IMR-90 (cell line): ENCODE measurements around the gene SYT6. TPM values are rescaled to one million over a fixed set of nuclear protein-coding genes. Genes with fewer than 3 reads are reported as not detected.

Experiments used
- ATAC-seq: fragments of 200-7000 bp; cut with Tn5 transposase; 2 replicates; pipeline ENCODE4 v1.9.1; 2020; ENCODE audit warnings: low read depth, mild to moderate bottlenecking, moderate library complexity
- BruUV-seq: library from RNA; stranded (reverse); fragments of 400-500 nt; replicated peaks from 2 replicates; lab custom pipeline; 2021; lab: Mats Ljungman, UMichigan
- CTCF ChIA-PET: fragments of 300-600 bp; formaldehyde crosslinking; extraction: SDS; loops from one replicate; lab custom pipeline; 2021; ENCODE audit warnings: antibody characterized with exemption; lab: Yijun Ruan, JAX
- POLR2A ChIA-PET: fragments of 300-600 bp; sonication (Branson Sonifier 250); formaldehyde crosslinking; loops from one replicate; lab custom pipeline; 2022; ENCODE audit warnings: antibody characterized with exemption; ENCODE audit not compliant: unreplicated experiment; lab: Charles Lee
- DNase-seq: peaks from one replicate; pipeline ENCODE4 v3.0.0; 2013
- H2AFZ ChIP-seq: replicated peaks from 2 replicates; pipeline ENCODE3; 2013; ENCODE audit warnings: low read length, mild to moderate bottlenecking; ENCODE audit not compliant: poor library complexity
- H2AK5ac ChIP-seq: 2 replicates; pipeline ENCODE4 v1.6.1; 2013; ENCODE audit warnings: low read depth, low read length, inconsistent platforms
- H2AK9ac ChIP-seq: replicated peaks from 2 replicates; pipeline ENCODE3; 2013; ENCODE audit warnings: mild to moderate bottlenecking, low read depth, low read length, moderate library complexity; ENCODE audit not compliant: poor library complexity
- H2BK120ac ChIP-seq: 2 replicates; pipeline ENCODE4 v1.6.1; 2013; ENCODE audit warnings: low read depth, low read length, inconsistent platforms
- H2BK15ac ChIP-seq: 3 replicates; pipeline ENCODE4 v1.6.1; 2013; ENCODE audit warnings: low read depth, low read length, inconsistent platforms
- H2BK20ac ChIP-seq: 2 replicates; pipeline ENCODE4 v1.6.1; 2013; ENCODE audit warnings: low read depth, mild to moderate bottlenecking, inconsistent platforms, low read length, moderate library complexity
- H2BK5ac ChIP-seq: 2 replicates; pipeline ENCODE4 v1.6.1; 2013; ENCODE audit warnings: mild to moderate bottlenecking, low read depth, low read length, inconsistent platforms; ENCODE audit not compliant: poor library complexity, severe bottlenecking
- H3K14ac ChIP-seq: replicated peaks from 2 replicates; pipeline ENCODE4 v1.6.1; 2013; ENCODE audit warnings: low read depth, low read length, inconsistent platforms
- H3K18ac ChIP-seq: 2 replicates; pipeline ENCODE4 v1.6.1; 2013; ENCODE audit warnings: low read depth, low read length, control low read depth
- H3K23ac ChIP-seq: 2 replicates; pipeline ENCODE4 v1.6.1; 2013; ENCODE audit warnings: low read depth, low read length, inconsistent platforms
- H3K27ac ChIP-seq: 2 replicates; pipeline ENCODE4 v1.5.1; 2013; ENCODE audit warnings: mild to moderate bottlenecking, control low read depth, low read length; ENCODE audit not compliant: insufficient read depth
- H3K27me3 ChIP-seq: 2 replicates; pipeline ENCODE4 v1.6.1; 2013; ENCODE audit warnings: low read length; ENCODE audit not compliant: control insufficient read depth, insufficient read depth
- H3K36me3 ChIP-seq: 2 replicates; pipeline ENCODE4 v1.6.1; 2013; ENCODE audit warnings: low read length, mixed read lengths; ENCODE audit not compliant: control insufficient read depth, insufficient read depth
- H3K4ac ChIP-seq: 2 replicates; pipeline ENCODE4 v1.6.1; 2013; ENCODE audit warnings: low read depth, low read length, inconsistent platforms
- H3K4me1 ChIP-seq: 2 replicates; pipeline ENCODE4 v1.6.1; 2013; ENCODE audit warnings: low read length, mixed read lengths; ENCODE audit not compliant: control insufficient read depth, insufficient read depth
- H3K4me2 ChIP-seq: 2 replicates; pipeline ENCODE4 v1.6.1; 2013; ENCODE audit warnings: low read depth, mild to moderate bottlenecking, control low read depth, low read length, moderate library complexity
- H3K4me3 ChIP-seq: 2 replicates; pipeline ENCODE4 v1.5.1; 2013; ENCODE audit warnings: low read depth, mild to moderate bottlenecking, control low read depth, low read length, moderate library complexity; ENCODE audit not compliant: insufficient read depth
- H3K56ac ChIP-seq: 2 replicates; pipeline ENCODE4 v1.6.1; 2013; ENCODE audit warnings: low read length, inconsistent platforms; ENCODE audit not compliant: insufficient read depth; ENCODE audit errors: extremely low read depth
- H3K79me1 ChIP-seq, 2 experiments: 2 replicates each; pipeline ENCODE4 v1.6.1; 2013; ENCODE audit warnings: low read length in 2 of 2, inconsistent platforms in 1 of 2, low read depth in 1 of 2
- H3K9ac ChIP-seq: 2 replicates; pipeline ENCODE4 v1.6.1; 2013; ENCODE audit warnings: low read depth, low read length, control low read depth
- H3K9me1 ChIP-seq: 2 replicates; pipeline ENCODE4 v1.6.1; 2013; ENCODE audit warnings: low read length, inconsistent platforms; ENCODE audit not compliant: insufficient read depth
- H3K9me3 ChIP-seq: 2 replicates; pipeline ENCODE4 v1.6.1; 2013; ENCODE audit warnings: low read length; ENCODE audit not compliant: control insufficient read depth, insufficient read depth
- H4K20me1 ChIP-seq: 2 replicates; pipeline ENCODE4 v1.6.1; 2013; ENCODE audit warnings: low read length, inconsistent platforms; ENCODE audit not compliant: insufficient read depth
- H4K5ac ChIP-seq: 2 replicates; pipeline ENCODE4 v1.6.1; 2013; ENCODE audit warnings: mild to moderate bottlenecking, low read depth, low read length, control low read depth
- H4K8ac ChIP-seq, 2 experiments: 2 replicates each; pipeline ENCODE4 v1.6.1; 2013; ENCODE audit warnings: low read depth in 2 of 2, low read length in 2 of 2, control low read depth in 1 of 2, inconsistent platforms in 1 of 2
- H4K91ac ChIP-seq: 2 replicates; pipeline ENCODE4 v1.6.1; 2013; ENCODE audit warnings: low read depth, low read length, inconsistent platforms; ENCODE audit not compliant: insufficient read depth
- CTCF ChIP-seq: conservative IDR thresholded peaks from 2 replicates; pipeline ENCODE4 v1.5.1; 2012; ENCODE audit warnings: mild to moderate bottlenecking, low read depth, low read length, improper control_type of control experiment
- ELK1 ChIP-seq: fragments of 150-350 bp; IDR thresholded peaks from 2 replicates; pipeline ENCODE4 v1.6.1; 2016; ENCODE audit warnings: low read depth, mild to moderate bottlenecking, low read length, moderate library complexity, borderline replicate concordance
- FOS ChIP-seq: fragments of 150-350 bp; IDR thresholded peaks from 2 replicates; pipeline ENCODE4 v1.6.1; 2016; ENCODE audit warnings: low read depth, low read length
- MAFK ChIP-seq: IDR thresholded peaks from 2 replicates; pipeline ENCODE4 v1.6.1; 2012; ENCODE audit warnings: low read depth, low read length, improper control_type of control experiment
- MAZ ChIP-seq: IDR thresholded peaks from 2 replicates; pipeline ENCODE4 v1.6.1; 2012; ENCODE audit warnings: low read depth, mild to moderate bottlenecking, low read length, improper control_type of control experiment, moderate library complexity, borderline replicate concordance
- MXI1 ChIP-seq: IDR thresholded peaks from 2 replicates; pipeline ENCODE4 v1.6.1; 2012; ENCODE audit warnings: low read depth, mild to moderate bottlenecking, low read length, moderate library complexity, borderline replicate concordance
- NFE2L2 ChIP-seq: fragments of 150-350 bp; IDR thresholded peaks from 2 replicates; pipeline ENCODE4 v1.6.1; 2016; ENCODE audit warnings: low read depth, mild to moderate bottlenecking, low read length
- POLR2A ChIP-seq: IDR thresholded peaks from 2 replicates; pipeline ENCODE4 v1.6.1; 2012; ENCODE audit warnings: mild to moderate bottlenecking, low read depth, low read length
- RAD21 ChIP-seq: IDR thresholded peaks from 2 replicates; pipeline ENCODE4 v1.6.1; 2012; ENCODE audit warnings: low read length, improper control_type of control experiment
- RCOR1 ChIP-seq: IDR thresholded peaks from 2 replicates; pipeline ENCODE4 v1.6.1; 2012; ENCODE audit warnings: mild to moderate bottlenecking, low read length, improper control_type of control experiment; ENCODE audit not compliant: insufficient replicate concordance
- SMC3 ChIP-seq: fragments of 150-350 bp; IDR thresholded peaks from 2 replicates; pipeline ENCODE4 v1.6.1; 2016; ENCODE audit warnings: low read depth, mild to moderate bottlenecking, antibody characterized with exemption, low read length, moderate library complexity
- USF2 ChIP-seq: fragments of 150-350 bp; IDR thresholded peaks from 2 replicates; pipeline ENCODE4 v1.6.1; 2017; ENCODE audit warnings: mild to moderate bottlenecking, antibody characterized with exemption, low read length, low read depth
- WGBS, 2 experiments: methylation state at CpG; one replicate each; pipeline versions ENCODE4 v1.1.5 to v1.1.7; 2013; ENCODE audit warnings: missing lambda C conversion rate in 2 of 2; ENCODE audit not compliant: insufficient read length in 1 of 2; ENCODE audit errors: extremely low coverage in 2 of 2; 5-methylcytosine and 5-hydroxymethylcytosine counted together
- dilution Hi-C: fragments of 300-500 bp; cut with HindIII; formaldehyde crosslinking; loops from one replicate; pipeline ENCODE4 v1.14.3; 2018; ENCODE audit warnings: low sequenced_read_pairs; ENCODE audit not compliant: unreplicated experiment
- in situ Hi-C: fragments of 300-500 bp; cut with MboI; formaldehyde crosslinking; loops from 3 replicates; pipeline ENCODE4 v1.14.3; 2019; ENCODE audit warnings: low sequenced_read_pairs, inconsistent platforms, mixed read lengths
- intact Hi-C: fragments of 100-400 bp; cut with micrococcal nuclease; formaldehyde crosslinking; loops from 2 replicates; pipeline ENCODE4 v1.10.0; 2022
- polyA plus RNA-seq, 3 experiments: library from polyadenylated mRNA; depleted of rRNA; stranded (reverse); fragments of >200 nt; gene quantifications; 2 replicates each; pipeline ENCODE4 v1.2.3, GENCODE V29; 2012; ENCODE audit warnings: low replicate concordance in 1 of 3
- total RNA-seq: library from RNA; depleted of rRNA; stranded (reverse); fragments of >200 nt; gene quantifications from 2 replicates; pipeline ENCODE4 v1.2.3, GENCODE V29; 2012

SYT6 gene
- total and polyA plus RNA-seq, 2 of the 4 experiments (the other 2 are of a cell fraction), result not detected

- no peak overlapping the region for H4K8ac ChIP-seq
- BruUV-seq, result no TSS peak
- H3K4me1 ChIP-seq, result no peaks in the 10 kb centered on the region
- H2BK15ac ChIP-seq, result no peak overlapping the region
- no peaks in the 10 kb centered on the region for H3K36me3 ChIP-seq
- no peak overlapping the region for H3K4me2 ChIP-seq
- no peak for ATAC-seq
- H3K79me1 ChIP-seq, result no peaks in the 10 kb centered on the region
- H3K4me3 ChIP-seq, result no peak overlapping the region
- in situ Hi-C loops, result no loop called here
- no peak for TF ChIP-seq MXI1
- TF ChIP-seq FOS, result no peak
- no peak for TF ChIP-seq ELK1
- TF ChIP-seq MAFK, result no peak
- TF ChIP-seq MAZ, result no peak
- no peak for TF ChIP-seq CTCF
- no peak for TF ChIP-seq RCOR1
- TF ChIP-seq RAD21, result no peak
- no peak for TF ChIP-seq SMC3
- TF ChIP-seq USF2, result no peak
- no peak for TF ChIP-seq POLR2A
- no peak for TF ChIP-seq NFE2L2
- H4K5ac ChIP-seq, result no peak overlapping the region
- H2AK9ac ChIP-seq, result no peak overlapping the region
- DNase-seq, result no peak
- 47% methylated on average over 5 of the region's 17 CpGs; no CpG with 5 or more reads in 1 of the 2 experiments for WGBS, 2 experiments
- H3K27me3 ChIP-seq, result peaks cover 32% of the 10 kb centered on the region
- H3K14ac ChIP-seq, result no peak overlapping the region
- H3K9me1 ChIP-seq, result no peaks in the 10 kb centered on the region
- no peak overlapping the region for H3K4ac ChIP-seq
- POLR2A ChIA-PET, result no interaction called here
- no peak overlapping the region for H3K23ac ChIP-seq
- no peak overlapping the region for H2BK5ac ChIP-seq
- CTCF ChIA-PET, result no interaction called here
- H3K9me3 ChIP-seq, result no peaks in the 10 kb centered on the region
- dilution Hi-C loops, result no loop called here
- intact Hi-C loops, result no loop called here
- no peak overlapping the region for H2BK120ac ChIP-seq
- H3K56ac ChIP-seq, result no peak overlapping the region
- no peak overlapping the region for H2AFZ ChIP-seq
- H2AK5ac ChIP-seq, result no peak overlapping the region
- no peak overlapping the region for H2BK20ac ChIP-seq
- H3K18ac ChIP-seq, result no peak overlapping the region
- H4K20me1 ChIP-seq, result no peaks in the 10 kb centered on the region
- H4K91ac ChIP-seq, result no peak overlapping the region
- no peak overlapping the region for H3K9ac ChIP-seq
- H3K27ac ChIP-seq, result no peak overlapping the region
These were observed 72.0 kb downstream of the SYT6 start for GRCh38 chr1:114081437-114082303.
